Stimulated activated naive CD8-positive, alpha-beta T cell treated with anti-CD3 and anti-CD28 coated beads, Interleukin-15, Interleukin-2, amounts not matched to agents 100 U/mL and 50 U/mL, for 24 hours (primary cell): Measurements from ENCODE around the gene HLA-DRB1.
"Not testable (repeated sequence)": the region's sequence is repeated elsewhere in the genome, so short reads cannot be mapped to it uniquely, and the experiment has no call there.

ENCODE experiments used
- ATAC-seq: fragments of 150-1000 bp; cut with Tn5 transposase; one replicate; pipeline ENCODE4 v1.10.0; 2021
- DNase-seq: peaks from one replicate; pipeline ENCODE4 v3.0.0; 2021

Gene HLA-DRB1

GRCh38 chr6:32589596-32590449, at the start of gene HLA-DRB1:
Gene HLA-DRB1 (minus strand): TSS chr6:32589848. CDS start chr6:32589742, 106 bp downstream.
- ATAC-seq (peak; percentile 89), DNase-seq (peak; percentile 14)

DNA sequence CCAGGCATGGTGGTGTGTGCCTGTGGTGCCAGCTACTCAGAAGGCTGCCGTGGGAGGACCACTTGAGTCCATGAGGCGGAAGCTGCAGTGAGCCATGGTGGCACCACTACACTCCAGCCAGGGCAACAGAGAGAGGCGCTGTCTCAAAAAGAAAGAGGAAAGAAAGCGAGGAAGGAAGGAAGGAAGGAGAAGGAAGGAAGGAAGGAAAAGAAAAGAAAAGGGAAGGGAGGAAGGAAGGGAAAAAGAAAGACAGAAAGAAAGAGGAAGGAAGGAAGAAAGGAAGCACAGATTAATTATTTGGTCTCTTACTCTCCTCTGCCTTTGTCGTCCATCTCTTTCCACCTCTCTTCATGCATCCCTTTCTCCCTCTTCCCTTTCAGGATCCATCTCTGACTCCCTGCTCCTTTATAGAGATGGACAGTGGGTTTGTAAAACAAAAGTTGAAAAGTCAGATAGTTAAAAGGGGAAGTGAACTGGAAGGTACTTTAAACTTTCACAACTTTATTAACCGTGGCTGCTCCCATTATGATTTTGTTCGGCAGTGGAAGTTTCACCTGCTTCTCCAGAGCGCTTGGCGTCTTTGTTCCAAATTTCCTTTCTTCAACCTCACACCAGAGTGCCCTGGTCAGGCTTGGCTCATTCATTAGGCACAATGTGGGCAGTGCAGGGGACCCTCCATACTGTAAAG, 49.0 kb upstream of the HLA-DRB1 start:
- ATAC-seq (no peak), DNase-seq (no peak)

DNA sequence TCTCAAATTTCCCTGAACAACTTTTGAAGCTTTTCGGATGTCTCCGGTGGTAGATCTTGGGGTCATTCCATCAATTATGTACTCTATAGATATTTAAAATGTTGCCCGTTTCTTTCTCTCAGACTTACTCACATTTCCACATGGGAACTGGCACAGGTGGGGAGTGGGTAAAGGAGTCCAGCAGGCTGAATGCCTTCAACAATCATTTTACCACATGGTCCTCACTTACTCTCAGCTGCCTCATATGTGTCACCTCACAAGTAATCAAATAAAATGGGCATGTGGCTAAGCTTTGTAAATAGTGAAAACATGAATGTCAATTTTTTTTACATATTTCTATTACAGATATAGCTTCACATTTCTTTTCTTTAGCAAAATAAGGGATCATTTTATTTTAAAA, 48.2 kb upstream of the HLA-DRB1 start:
- no peak for ATAC-seq

DNA sequence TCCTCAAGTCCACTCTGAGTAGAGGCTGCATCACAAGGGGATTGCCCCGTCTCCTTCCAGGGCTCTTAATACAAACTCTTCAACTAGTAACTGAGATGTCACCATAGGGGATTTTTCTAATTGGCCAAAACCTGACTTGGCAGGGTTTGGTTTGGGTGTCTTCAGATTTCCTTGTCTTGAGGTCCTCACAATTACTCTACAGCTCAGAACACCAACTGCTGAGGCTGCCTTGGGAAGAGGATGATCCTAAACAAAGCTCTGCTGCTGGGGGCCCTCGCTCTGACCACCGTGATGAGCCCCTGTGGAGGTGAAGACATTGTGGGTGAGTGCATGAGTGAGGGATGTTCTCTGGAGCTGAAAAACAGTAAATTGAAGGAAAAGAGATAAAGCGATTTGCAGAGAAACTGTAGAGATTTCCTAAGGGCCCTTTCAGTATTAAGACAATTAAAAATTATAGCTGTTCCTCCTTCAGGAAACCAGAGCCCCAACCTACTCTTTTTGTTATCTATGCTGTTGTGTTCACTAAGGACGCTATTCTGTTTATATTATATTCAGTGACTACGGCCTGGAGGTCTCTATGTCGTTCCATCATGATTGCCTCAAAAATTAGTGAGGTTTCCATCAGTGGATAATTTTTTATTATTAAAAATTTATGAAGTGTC, 47.7 kb upstream of the HLA-DRB1 start, which contains the start of gene HLA-DQA1:
Gene HLA-DQA1, plus strand, starts transcription at position 188 of the 662 bp plus-strand sequence. Its CDS starts 53 bp downstream, at position 241.
- ATAC-seq: peak; percentile 67
- DNase-seq: no peak

More for the DNA sequence above, 48.2 kb upstream of the HLA-DRB1 start:
- DNase-seq: no peak

DNA sequence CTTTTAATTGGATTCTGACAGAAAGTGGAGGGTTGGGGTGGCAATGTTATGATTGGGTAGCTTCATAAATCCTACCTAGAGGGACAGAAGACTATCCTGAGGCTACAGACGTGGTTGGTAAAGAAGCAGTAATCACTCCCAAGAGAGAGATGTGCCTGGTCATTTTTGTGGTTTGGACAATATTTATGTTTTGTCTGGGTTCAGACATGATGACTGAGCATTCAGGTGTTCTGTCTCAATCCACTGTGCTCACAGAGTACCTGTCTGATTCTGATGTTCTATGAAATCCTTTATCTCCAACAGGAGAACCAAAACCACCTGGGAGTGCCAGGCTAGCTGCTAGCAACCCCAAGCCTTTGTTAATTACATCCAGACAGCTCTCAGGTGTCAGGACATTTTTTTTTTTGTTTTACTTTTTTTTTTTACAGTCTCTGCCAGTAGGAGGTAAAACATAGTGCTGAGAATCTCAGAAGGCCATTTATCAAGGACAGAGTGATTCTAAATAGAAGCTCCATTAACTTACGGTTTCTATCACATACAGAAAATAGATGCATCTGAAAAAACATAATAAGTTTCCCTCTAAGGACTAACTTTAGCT, 46.0 kb upstream of the HLA-DRB1 start:
- no peak for ATAC-seq
- DNase-seq: no peak

DNA sequence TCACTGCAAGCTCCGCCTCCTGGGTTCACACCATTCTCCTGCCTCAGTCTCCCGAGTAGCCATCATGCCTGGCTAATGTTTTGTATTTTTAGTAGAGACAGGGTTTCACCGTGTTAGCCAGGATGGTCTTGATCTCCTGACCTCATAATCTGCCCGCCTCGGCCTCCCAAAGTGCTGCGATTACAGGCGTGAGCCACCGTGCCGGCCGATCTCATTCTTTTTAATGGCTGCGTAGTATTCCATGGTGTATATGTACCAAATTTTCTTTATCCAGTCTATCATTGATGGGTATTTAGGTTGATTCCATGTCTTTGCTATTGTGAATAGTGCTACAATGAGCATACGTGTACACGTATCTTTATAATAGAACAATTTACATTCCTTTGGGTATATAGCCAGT, 40.1 kb upstream of the HLA-DRB1 start:
- not testable (repeated sequence) for ATAC-seq, DNase-seq

DNA sequence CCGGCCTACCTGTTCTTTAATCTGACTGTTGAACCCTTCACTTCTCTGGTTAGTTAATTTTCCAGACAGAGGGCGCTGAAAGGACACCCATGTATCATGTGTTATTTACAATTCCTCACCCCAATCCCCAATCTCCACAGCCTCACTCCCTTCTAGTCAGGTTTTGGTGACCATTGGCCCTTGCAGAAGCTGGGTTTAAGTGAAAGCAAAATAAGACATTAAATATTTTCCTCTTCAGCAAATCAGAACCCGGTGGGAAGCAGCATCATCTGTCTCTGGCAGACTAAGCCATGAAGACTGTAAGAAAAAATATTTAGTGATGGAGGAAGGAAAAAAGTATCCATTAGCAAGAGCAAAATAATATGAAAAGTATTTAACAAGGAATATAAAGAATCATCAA, 38.2 kb upstream of the HLA-DRB1 start:
- peak; percentile 34 for DNase-seq
- ATAC-seq: peak; percentile 33

- DNase-seq (no peak), ATAC-seq (peak; percentile 23)
These were observed 37.6 kb upstream of the HLA-DRB1 start for GRCh38 chr6:32627249-32627648.

- no peak for DNase-seq
These were observed 35.5 kb upstream of the HLA-DRB1 start for GRCh38 chr6:32625137-32625536.

DNA sequence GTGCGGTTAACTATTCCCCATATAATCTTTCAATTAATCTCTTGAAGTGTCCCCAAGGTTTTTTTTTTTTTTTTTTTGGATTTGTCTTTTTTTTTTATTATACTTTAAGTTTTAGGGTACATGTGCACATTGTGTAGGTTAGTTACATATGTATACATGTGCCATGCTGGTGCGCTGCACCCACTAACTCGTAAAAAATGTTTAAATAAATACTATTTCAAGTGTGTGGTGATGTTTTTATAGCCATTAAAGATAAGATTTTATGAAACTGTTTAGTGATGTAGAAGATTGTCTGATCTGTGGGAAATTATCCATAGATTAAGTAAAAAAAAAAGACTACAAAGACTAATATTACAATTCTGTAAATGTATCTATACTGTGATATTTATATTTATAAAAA, 34.9 kb upstream of the HLA-DRB1 start:
- no peak for ATAC-seq
- no peak for DNase-seq

More at GRCh38 chr6:32625137-32625536, 35.5 kb upstream of the HLA-DRB1 start:
- no peak for ATAC-seq

DNA sequence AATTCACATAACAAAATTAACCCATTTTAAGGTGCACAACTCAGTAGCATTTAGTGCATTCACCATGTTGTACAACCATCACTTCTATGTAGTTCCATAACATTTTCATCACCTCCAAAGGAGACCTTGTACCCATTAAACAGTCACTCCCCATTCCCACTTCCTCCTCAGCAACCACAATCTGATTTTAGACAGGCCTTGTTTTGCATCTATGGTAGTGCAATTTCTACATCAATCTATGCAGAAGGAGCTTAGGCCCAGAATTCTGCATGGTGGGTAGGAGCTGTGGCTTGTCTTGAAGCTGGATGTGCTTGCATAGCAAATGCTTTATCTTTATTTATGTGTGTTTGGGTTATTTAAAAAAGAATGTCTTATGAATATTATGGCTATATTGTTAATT, 34.0 kb upstream of the HLA-DRB1 start:
- ATAC-seq (no peak), DNase-seq (no peak)

DNA sequence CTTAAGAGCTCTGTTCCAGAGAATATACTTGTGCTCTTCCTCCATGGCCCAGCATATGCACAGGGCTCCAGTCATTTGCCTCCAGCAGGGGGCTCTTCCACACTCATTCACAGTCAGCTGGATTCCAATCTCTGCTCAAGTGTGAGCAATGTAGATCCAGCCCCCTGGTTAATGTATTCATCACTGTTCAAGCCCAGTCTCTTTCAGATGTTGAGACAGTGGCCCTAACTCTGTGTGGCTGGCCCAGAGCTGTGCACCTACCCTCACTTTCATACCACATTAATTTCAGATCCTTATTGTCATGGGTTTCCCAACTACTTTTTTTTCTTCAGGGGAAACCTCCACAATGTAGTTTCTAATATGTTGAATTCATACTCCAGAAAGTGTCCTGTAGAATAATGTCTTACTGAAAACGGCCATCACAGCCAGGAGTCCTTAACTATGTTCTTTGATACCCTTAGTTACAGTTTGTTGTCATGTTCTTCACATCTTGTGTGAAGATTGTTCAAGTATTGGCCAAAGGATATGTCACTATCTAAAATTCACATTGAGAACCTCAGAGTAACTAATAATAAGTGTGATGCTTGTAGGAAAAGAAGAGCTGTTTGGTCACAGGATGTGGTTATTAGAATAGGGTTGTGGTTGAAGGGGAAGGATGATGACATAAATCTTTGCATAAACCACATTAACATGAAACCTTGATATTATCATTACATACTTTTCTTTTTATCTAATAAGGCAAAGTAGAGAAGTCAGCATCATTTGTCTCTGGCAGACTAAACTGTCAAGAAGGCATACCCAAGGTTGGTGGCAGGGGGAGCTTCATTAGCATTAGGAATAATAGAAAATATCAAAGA, 33.1 kb upstream of the HLA-DRB1 start:
- ATAC-seq: peak; percentile 87

GRCh38 chr6:32621372-32621771, 31.7 kb upstream of the HLA-DRB1 start:
- ATAC-seq (no peak), DNase-seq (no peak)

More for the DNA sequence above, 33.1 kb upstream of the HLA-DRB1 start:
- peak; percentile 49 for DNase-seq

DNA sequence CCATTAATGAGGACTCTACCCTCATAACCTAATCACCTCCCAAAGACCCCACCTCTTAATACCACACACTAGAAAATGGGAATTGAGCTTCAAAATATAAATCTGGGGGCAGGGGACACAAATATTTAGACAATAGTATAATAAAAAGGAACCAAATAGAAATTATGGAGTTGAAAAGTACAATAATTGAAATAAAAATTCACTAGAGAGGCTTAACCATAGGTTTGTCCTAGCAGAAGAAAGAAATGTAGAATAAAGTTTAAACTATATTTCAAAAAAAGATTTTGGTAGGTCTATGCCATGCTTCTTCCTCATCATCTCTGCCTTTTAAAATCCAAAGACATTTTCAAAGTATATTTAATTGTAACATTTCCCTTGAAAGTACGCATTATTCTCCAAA, 28.1 kb upstream of the HLA-DRB1 start:
- ATAC-seq (no peak), DNase-seq (no peak)

DNA sequence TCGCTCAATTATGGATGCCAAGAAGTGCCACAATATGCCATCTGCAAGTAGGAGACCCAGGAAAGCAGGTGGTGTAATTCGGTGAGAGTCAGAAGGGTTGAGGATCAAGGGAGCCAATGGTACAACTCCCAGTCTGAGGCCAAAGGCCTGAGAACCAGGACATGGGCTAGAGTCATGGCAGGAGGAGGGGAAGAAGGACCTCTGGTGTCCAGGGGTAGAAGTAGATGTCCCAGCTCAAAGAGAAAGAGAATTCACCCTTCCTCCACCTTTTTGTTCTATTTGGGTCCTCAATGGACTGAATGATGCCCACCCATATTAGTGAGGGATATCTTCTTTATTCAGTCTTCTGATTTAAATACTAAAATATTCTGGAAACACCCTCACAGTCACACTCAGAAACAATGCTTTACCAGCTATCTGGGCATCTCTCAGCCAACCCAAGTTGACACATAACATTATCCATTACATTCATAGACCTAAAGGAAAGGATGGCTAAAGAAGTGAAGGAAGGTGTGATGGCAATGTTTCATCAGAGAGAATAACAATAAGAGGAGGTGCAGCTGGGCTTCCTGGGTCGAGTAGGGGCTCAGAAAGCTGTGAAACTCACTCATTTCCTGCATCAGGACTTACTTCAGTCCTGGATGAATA, 26.4 kb upstream of the HLA-DRB1 start:
- peak; percentile 90 for ATAC-seq
- no peak for DNase-seq

- ATAC-seq (no peak), DNase-seq (no peak)
These were observed 24.9 kb upstream of the HLA-DRB1 start for GRCh38 chr6:32614366-32615081.

DNA sequence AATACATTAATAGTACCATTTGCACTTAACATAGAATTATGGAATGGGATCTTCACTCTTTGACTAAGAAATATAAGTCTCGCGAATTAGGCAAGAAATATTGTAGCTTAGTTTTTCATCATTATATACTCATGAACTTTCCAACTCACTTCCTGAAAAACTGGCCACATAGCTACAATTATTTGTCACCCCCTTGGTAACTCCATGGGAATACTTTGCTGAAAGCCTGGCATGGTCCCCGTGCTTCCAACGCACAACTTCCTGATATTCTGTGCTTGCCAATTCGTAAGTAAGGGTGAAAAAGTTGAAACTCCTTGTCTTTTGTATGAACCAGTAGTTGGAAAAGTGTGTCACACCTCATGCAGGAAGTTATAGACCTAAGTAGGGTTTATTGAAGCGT, 23.8 kb upstream of the HLA-DRB1 start:
- ATAC-seq (no peak), DNase-seq (no peak)

- DNase-seq: no peak
- no peak for ATAC-seq
These were observed 21.1 kb upstream of the HLA-DRB1 start for GRCh38 chr6:32610682-32611296.
